ENCODE results near the gene ALDH3A2. TPM values are rescaled to one million over a fixed set of nuclear protein-coding genes. Genes with fewer than 3 reads are reported as not detected.

Gene ALDH3A2
- total and polyA plus RNA-seq, 2 donors (not counting 1 experiment from before 2014, with no cell fraction given), result 7.5 to 35.1 TPM

DNA sequence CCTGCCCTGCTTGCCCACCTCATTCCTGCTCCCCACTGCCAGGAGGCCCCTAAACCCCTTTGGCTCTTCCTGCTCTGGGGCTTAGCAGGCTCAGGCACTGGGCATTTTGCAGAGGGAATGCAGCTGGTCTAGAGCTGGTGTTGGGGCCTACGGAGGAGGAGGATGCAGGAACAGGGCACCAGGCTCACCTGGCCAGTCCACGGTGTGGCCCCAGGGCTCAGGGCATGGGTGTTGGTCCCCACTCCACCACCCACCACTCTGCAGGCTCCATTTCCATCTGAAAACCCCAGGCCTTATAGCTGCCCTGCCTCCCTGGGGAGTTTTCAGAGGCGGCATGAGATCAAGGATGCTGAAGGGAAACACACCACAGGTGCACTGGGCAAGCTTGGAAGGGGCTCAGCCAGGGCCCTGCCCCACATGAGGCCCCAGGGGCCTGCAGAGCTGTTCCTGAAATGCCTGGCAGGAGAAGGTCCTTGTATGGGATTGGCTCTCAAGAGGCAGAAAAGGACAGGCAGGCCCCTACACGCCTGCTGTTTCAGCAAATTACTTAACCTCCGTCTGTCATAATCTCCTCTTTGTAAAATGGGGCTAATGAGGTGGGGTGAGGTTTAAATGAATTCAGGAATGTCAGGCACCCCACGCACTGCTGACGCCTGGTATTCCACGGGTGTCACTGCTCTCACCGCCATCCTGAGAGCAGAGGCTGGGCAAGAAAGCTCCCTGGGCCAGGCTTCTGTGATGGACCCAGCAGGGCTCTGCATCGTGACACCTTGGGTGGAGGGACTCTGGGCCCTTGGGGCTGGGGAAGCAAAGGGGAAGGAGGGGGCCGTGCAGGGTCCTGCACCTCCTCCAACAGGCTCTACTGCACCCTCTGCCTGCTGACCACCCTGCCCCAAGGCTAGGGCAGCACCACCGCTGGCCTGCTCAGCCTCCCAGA lies 58.5 kb downstream of the ALDH3A2 start:
- 98% methylated on average over 8 of the region's 12 CpGs for WGBS (ENCODE audit: insufficient coverage)
- no peaks in the 10 kb centered on the region for H3K79me2 ChIP-seq (ENCODE audit: control insufficient read depth, insufficient read depth, low read length)
- H3K27ac Mint-ChIP-seq, result no peak overlapping the region
- H3K4me2 ChIP-seq (replicated peaks; ENCODE audit: low read depth, low read length, poor library complexity, severe bottlenecking), result no peak overlapping the region
- H3K27me3 ChIP-seq (replicated peaks in 1 of 4; ENCODE audit: control extremely low read depth in 1 of 4, control insufficient read depth in 3 of 4, insufficient read depth in 4 of 4, low read length in 3 of 4), result no peaks in the 10 kb centered on the region
- ATAC-seq (ENCODE audit: low read depth), result no peak
- intact Hi-C loops (cut with micrococcal nuclease), result no loop called here
- H3K4me1 Mint-ChIP-seq, result no peaks in the 10 kb centered on the region
- no peaks in the 10 kb centered on the region for H3K36me3 ChIP-seq (replicated peaks in 1 of 2; ENCODE audit: control extremely low read depth in 1 of 2, control insufficient read depth in 1 of 2, extremely low read depth in 1 of 2, insufficient read depth in 2 of 2, low read length in 1 of 2)
- ChIA-PET POLR2A (no interaction called here), CTCF (no interaction called here)
- no peak overlapping the region for H3K4me3 ChIP-seq (ENCODE audit: control extremely low read depth in 1 of 5, extremely low read depth in 1 of 5, insufficient read depth in 1 of 5, low read depth in 2 of 5, low read length in 4 of 5)
- no peaks in the 10 kb centered on the region for H3K27me3 Mint-ChIP-seq
- no peaks in the 10 kb centered on the region for H3K9me3 Mint-ChIP-seq (ENCODE audit: insufficient read depth)
- H2AFZ ChIP-seq (ENCODE audit: insufficient read depth, low read depth, low read length, poor library complexity, severe bottlenecking), result no peak overlapping the region
- H4K20me1 ChIP-seq (ENCODE audit: control insufficient read depth, insufficient read depth, low read length, poor library complexity, severe bottlenecking), result no peaks in the 10 kb centered on the region
- H3K4me3 Mint-ChIP-seq, result no peak overlapping the region
- TF ChIP-seq EZH2 (IDR thresholded peaks at IDR 0.05; ENCODE audit: borderline replicate concordance, insufficient read depth, low read depth, low read length, poor library complexity, severe bottlenecking), result no peak
- no peak for TF ChIP-seq CTCF (IDR thresholded peaks at IDR 0.05)
- H3K27ac ChIP-seq (ENCODE audit: low read length in 2 of 2), result no peak overlapping the region
- no peaks in the 10 kb centered on the region for H3K9me3 ChIP-seq (ENCODE audit: control extremely low read depth in 1 of 3, control insufficient read depth in 2 of 3, insufficient read depth in 1 of 3, low read length in 2 of 3)
- no peak overlapping the region for H3K9ac ChIP-seq (ENCODE audit: low read length)
- no peak for DNase-seq
- H3K4me1 ChIP-seq (ENCODE audit: control insufficient read depth in 2 of 2, insufficient read depth in 2 of 2, low read length in 2 of 2), result no peaks in the 10 kb centered on the region

GRCh38 chr17:19707728-19708221 lies 59.2 kb downstream of the ALDH3A2 start:
- DNase-seq, result no peak
- Histone ChIP-seq H3K4me2 (replicated peaks; ENCODE audit: low read depth, low read length, poor library complexity, severe bottlenecking) (no peak overlapping the region), H3K4me3 (ENCODE audit: control extremely low read depth in 1 of 5, extremely low read depth in 1 of 5, insufficient read depth in 1 of 5, low read depth in 2 of 5, low read length in 4 of 5) (no peak overlapping the region), H3K27me3 (replicated peaks in 1 of 4; ENCODE audit: control extremely low read depth in 1 of 4, control insufficient read depth in 3 of 4, insufficient read depth in 4 of 4, low read length in 3 of 4) (no peaks in the 10 kb centered on the region), H3K9me3 (ENCODE audit: control extremely low read depth in 1 of 3, control insufficient read depth in 2 of 3, insufficient read depth in 1 of 3, low read length in 2 of 3) (no peaks in the 10 kb centered on the region), H2AFZ (ENCODE audit: insufficient read depth, low read depth, low read length, poor library complexity, severe bottlenecking) (no peak overlapping the region), H3K79me2 (ENCODE audit: control insufficient read depth, insufficient read depth, low read length) (no peaks in the 10 kb centered on the region), H3K27ac (ENCODE audit: low read length in 2 of 2) (no peak overlapping the region), H3K4me1 (ENCODE audit: control insufficient read depth in 2 of 2, insufficient read depth in 2 of 2, low read length in 2 of 2) (no peaks in the 10 kb centered on the region), H3K9ac (ENCODE audit: low read length) (no peak overlapping the region), H3K36me3 (replicated peaks in 1 of 2; ENCODE audit: control extremely low read depth in 1 of 2, control insufficient read depth in 1 of 2, extremely low read depth in 1 of 2, insufficient read depth in 2 of 2, low read length in 1 of 2) (no peaks in the 10 kb centered on the region), H4K20me1 (ENCODE audit: control insufficient read depth, insufficient read depth, low read length, poor library complexity, severe bottlenecking) (no peaks in the 10 kb centered on the region)
- Mint-ChIP-seq H3K9me3 (ENCODE audit: insufficient read depth) (no peaks in the 10 kb centered on the region), H3K4me3 (no peak overlapping the region), H3K27ac (no peak overlapping the region), H3K4me1 (no peaks in the 10 kb centered on the region), H3K27me3 (no peaks in the 10 kb centered on the region)
- no peak for TF ChIP-seq EZH2 (IDR thresholded peaks at IDR 0.05; ENCODE audit: borderline replicate concordance, insufficient read depth, low read depth, low read length, poor library complexity, severe bottlenecking)
- TF ChIP-seq CTCF (IDR thresholded peaks at IDR 0.05), result no peak
- 90% methylated on average over 10 of the region's 11 CpGs for WGBS (ENCODE audit: insufficient coverage)
- no peak for ATAC-seq (ENCODE audit: low read depth)
- CTCF ChIA-PET, result no interaction called here
- POLR2A ChIA-PET, result no interaction called here
- intact Hi-C loops (cut with micrococcal nuclease), result no loop called here
